Prostate gland (tissue), 2 donors: ENCODE results near the gene TMEM151A.

ENCODE experiments used
- POLR2A ChIP-seq: fragments of 450-650 bp; IDR thresholded peaks from one replicate; pipeline ENCODE4 v1.6.1; 2016; ENCODE audit warnings: antibody characterized with exemption, mild to moderate bottlenecking
- POLR2AphosphoS5 ChIP-seq: sonication (generic); formaldehyde crosslinking; IDR thresholded peaks from one replicate; pipeline ENCODE4 v1.6.1; 2017; ENCODE audit warnings: antibody characterized with exemption
- TF ChIP-seq, protein P1 (sequence below), 4 experiments: fragments of 200-600 bp in 2 of 4; fragments of 450-650 bp in 2 of 4; sonication (generic) in 2 of 4; IDR thresholded peaks; 1 replicate in 3 of 4; 2 replicates in 1 of 4; pipeline ENCODE4 v1.5.1; 2016 to 2019; ENCODE audit warnings: antibody characterized with exemption in 4 of 4, mild to moderate bottlenecking in 2 of 4, moderate library complexity in 2 of 4

GRCh38 chr11:66316849-66317251 lies 25.2 kb downstream of the TMEM151A start, which contains the start of gene CD248:
- TF ChIP-seq POLR2A (no peak), POLR2AphosphoS5 (no peak)
- TF ChIP-seq, protein P1, sequence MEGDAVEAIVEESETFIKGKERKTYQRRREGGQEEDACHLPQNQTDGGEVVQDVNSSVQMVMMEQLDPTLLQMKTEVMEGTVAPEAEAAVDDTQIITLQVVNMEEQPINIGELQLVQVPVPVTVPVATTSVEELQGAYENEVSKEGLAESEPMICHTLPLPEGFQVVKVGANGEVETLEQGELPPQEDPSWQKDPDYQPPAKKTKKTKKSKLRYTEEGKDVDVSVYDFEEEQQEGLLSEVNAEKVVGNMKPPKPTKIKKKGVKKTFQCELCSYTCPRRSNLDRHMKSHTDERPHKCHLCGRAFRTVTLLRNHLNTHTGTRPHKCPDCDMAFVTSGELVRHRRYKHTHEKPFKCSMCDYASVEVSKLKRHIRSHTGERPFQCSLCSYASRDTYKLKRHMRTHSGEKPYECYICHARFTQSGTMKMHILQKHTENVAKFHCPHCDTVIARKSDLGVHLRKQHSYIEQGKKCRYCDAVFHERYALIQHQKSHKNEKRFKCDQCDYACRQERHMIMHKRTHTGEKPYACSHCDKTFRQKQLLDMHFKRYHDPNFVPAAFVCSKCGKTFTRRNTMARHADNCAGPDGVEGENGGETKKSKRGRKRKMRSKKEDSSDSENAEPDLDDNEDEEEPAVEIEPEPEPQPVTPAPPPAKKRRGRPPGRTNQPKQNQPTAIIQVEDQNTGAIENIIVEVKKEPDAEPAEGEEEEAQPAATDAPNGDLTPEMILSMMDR (IDR thresholded peaks at IDR 0.05), result no peak
